CD14-positive monocyte (primary cell): ENCODE data around the gene TFR2. TPM values are rescaled to one million over a fixed set of nuclear protein-coding genes. Genes with fewer than 3 reads are reported as not detected.

Experiments
- DNase-seq, 3 donors: peaks; one replicate each; pipeline ENCODE4 v3.0.0-alpha.2; 2011 to 2022
- H2AFZ ChIP-seq: 2 replicates; pipeline ENCODE4 v1.6.0; 2012; ENCODE audit warnings: mild to moderate bottlenecking, low read depth, low read length, inconsistent platforms; ENCODE audit not compliant: insufficient read depth, poor library complexity, severe bottlenecking
- H3K27ac ChIP-seq, 2 donors: 1 replicate in 1 of 2; 2 replicates in 1 of 2; pipeline ENCODE4 v1.5.1; 2012 to 2013; ENCODE audit warnings: low read length in 2 of 2, control low read depth in 1 of 2, inconsistent platforms in 1 of 2, low read depth in 1 of 2, mild to moderate bottlenecking in 1 of 2
- H3K27me3 ChIP-seq, 2 donors: one replicate each; pipeline versions ENCODE4 v1.6.0 to v1.6.1; 2011 to 2013; ENCODE audit warnings: low read length in 2 of 2; ENCODE audit not compliant: control insufficient read depth in 2 of 2, insufficient read depth in 2 of 2
- H3K36me3 ChIP-seq, 2 donors: replicated peaks in 1 of 2; 1 replicate in 1 of 2; 2 replicates in 1 of 2; pipeline versions ENCODE4 v1.5.1 to v1.6.1; 2012 to 2013; ENCODE audit warnings: low read length in 2 of 2, control low read depth in 1 of 2, inconsistent platforms in 1 of 2, mild to moderate bottlenecking in 1 of 2; ENCODE audit not compliant: insufficient read depth in 2 of 2, control insufficient read depth in 1 of 2
- H3K4me1 ChIP-seq, 2 donors: 1 replicate in 1 of 2; 2 replicates in 1 of 2; pipeline versions ENCODE4 v1.5.1 to v1.6.1; 2012 to 2013; ENCODE audit warnings: low read length in 2 of 2, control low read depth in 1 of 2, inconsistent platforms in 1 of 2, mild to moderate bottlenecking in 1 of 2, moderate library complexity in 1 of 2; ENCODE audit not compliant: insufficient read depth in 2 of 2, control insufficient read depth in 1 of 2
- H3K4me2 ChIP-seq: replicated peaks from 2 replicates; pipeline ENCODE3; 2012; ENCODE audit warnings: low read length, moderate library complexity, mild to moderate bottlenecking; ENCODE audit not compliant: poor library complexity, severe bottlenecking; ENCODE audit errors: extremely low read depth
- H3K4me3 ChIP-seq, 3 experiments: fragments of 200-600 bp in 1 of 3; sonication (generic) in 1 of 3; replicated peaks in 1 of 3; 1 replicate in 2 of 3; 2 replicates in 1 of 3; pipeline ENCODE4 v1.5.1; 2011 to 2013; ENCODE audit warnings: low read length in 3 of 3, mild to moderate bottlenecking in 3 of 3, control low read depth in 2 of 3, low read depth in 2 of 3, inconsistent platforms in 1 of 3, moderate library complexity in 1 of 3
- H3K79me2 ChIP-seq: 2 replicates; pipeline ENCODE4 v1.6.0; 2012; ENCODE audit warnings: mild to moderate bottlenecking, control low read depth, inconsistent platforms, low read length, moderate library complexity; ENCODE audit not compliant: insufficient read depth
- H3K9ac ChIP-seq: 2 replicates; pipeline ENCODE4 v1.6.0; 2017; ENCODE audit warnings: low read length, mild to moderate bottlenecking; ENCODE audit not compliant: insufficient read depth, poor library complexity, severe bottlenecking
- H3K9me3 ChIP-seq, 2 donors: replicated peaks in 1 of 2; 1 replicate in 1 of 2; 2 replicates in 1 of 2; pipeline versions ENCODE4 v1.5.1 to v1.6.1; 2012 to 2013; ENCODE audit warnings: low read length in 2 of 2, control low read depth in 1 of 2; ENCODE audit not compliant: control insufficient read depth in 1 of 2, insufficient read depth in 1 of 2
- H4K20me1 ChIP-seq: 2 replicates; pipeline ENCODE4 v1.6.0; 2012; ENCODE audit warnings: mild to moderate bottlenecking, low read length, control low read depth, moderate library complexity; ENCODE audit not compliant: insufficient read depth
- H3K27ac Mint-ChIP-seq, 7 donors: one replicate each; pipeline ENCODE4 v1.8.0; 2020; ENCODE audit warnings: mild to moderate bottlenecking in 7 of 7, mixed read lengths in 7 of 7, moderate library complexity in 6 of 7, inconsistent platforms in 2 of 7
- H3K27me3 Mint-ChIP-seq, 3 donors: one replicate each; pipeline ENCODE4 v1.8.0; 2021 to 2022; ENCODE audit warnings: low read depth in 3 of 3, mild to moderate bottlenecking in 3 of 3, mixed read lengths in 3 of 3, moderate library complexity in 3 of 3, inconsistent platforms in 1 of 3
- H3K36me3 Mint-ChIP-seq, 2 donors: one replicate each; pipeline ENCODE4 v1.8.0; 2020; ENCODE audit warnings: mixed read lengths in 2 of 2, inconsistent platforms in 1 of 2, mild to moderate bottlenecking in 1 of 2
- H3K4me1 Mint-ChIP-seq: one replicate; pipeline ENCODE4 v1.8.0; 2020; ENCODE audit warnings: mild to moderate bottlenecking, mixed read lengths
- H3K4me3 Mint-ChIP-seq, 2 donors: one replicate each; pipeline ENCODE4 v1.8.0; 2020; ENCODE audit warnings: mild to moderate bottlenecking in 2 of 2, mixed read lengths in 2 of 2, moderate library complexity in 1 of 2
- H3K9me3 Mint-ChIP-seq, 7 donors: one replicate each; pipeline ENCODE4 v1.8.0; 2020 to 2022; ENCODE audit warnings: mixed read lengths in 7 of 7, mild to moderate bottlenecking in 6 of 7, moderate library complexity in 6 of 7, inconsistent platforms in 2 of 7
- CTCF ChIP-seq: fragments of 200-600 bp; IDR thresholded peaks from one replicate; pipeline ENCODE4 v1.8.0; 2022; ENCODE audit warnings: antibody characterized with exemption, mild to moderate bottlenecking
- WGBS: methylation state at CpG from one replicate; pipeline ENCODE4 v1.1.5; 2013; ENCODE audit warnings: missing lambda C conversion rate; ENCODE audit not compliant: insufficient coverage; 5-methylcytosine and 5-hydroxymethylcytosine counted together
- intact Hi-C, 2 donors: fragments of 100-400 bp; cut with micrococcal nuclease; formaldehyde crosslinking; loops; one replicate each; pipeline versions ENCODE4 v1.15.0 to v1.15.1; 2023
- polyA plus RNA-seq, 3 donors: library from polyadenylated mRNA; depleted of rRNA in 1 of 3; unstranded in 2 of 3; stranded (reverse) in 1 of 3; fragments of 300-500 nt in 2 of 3; fragments of >200 nt in 1 of 3; fragmentation: Illumina TruSeq in 2 of 3; gene quantifications; 1 replicate in 2 of 3; 2 replicates in 1 of 3; pipeline ENCODE4 v1.2.3, GENCODE V29; 2012 to 2021

The TFR2 gene
- polyA plus RNA-seq, 3 donors: 0.79 to 1.4 TPM; not detected in 1

DNA sequence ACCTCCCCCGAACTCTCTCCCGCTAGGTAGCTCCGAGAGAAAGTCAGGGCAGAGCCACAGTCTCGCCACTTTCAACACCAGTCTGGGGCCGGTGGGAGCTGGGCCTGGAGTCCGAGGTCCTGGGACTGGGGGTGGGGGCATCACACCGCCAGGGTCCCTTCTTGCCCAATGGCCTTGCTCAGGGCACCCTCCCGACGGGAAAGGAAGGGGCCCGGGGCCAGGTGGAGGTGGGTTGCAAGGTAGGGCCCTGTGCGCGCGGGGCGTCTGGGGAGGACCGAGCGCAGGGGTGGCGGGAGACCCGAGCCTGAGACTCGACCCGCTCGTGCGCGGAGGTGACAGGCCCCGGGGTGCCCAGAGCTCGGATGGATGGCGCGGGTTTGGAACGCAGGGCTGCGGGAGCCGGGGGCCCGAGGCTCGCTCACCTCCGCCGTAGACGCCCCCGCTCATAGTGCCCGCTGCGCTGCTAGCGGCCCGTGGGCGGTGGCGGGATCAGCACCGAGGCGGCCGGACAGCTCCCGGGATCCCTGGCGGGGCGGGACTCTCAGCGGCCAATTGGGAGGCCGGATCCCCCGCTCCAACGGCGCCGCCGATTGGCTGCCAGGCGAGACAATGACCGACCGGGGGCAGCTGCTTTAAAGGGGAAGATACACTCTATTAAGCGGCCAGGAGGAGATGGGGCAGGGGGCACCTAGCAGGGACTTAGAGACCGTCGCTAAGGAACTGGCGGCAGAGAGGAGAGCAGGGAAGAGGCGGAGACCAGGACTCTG is 14.7 kb upstream of the TFR2 start, which contains the start of gene ACTL6B:
Gene ACTL6B (minus strand): TSS at position 541 of the 767 bp plus-strand sequence. CDS start 94 bp downstream, at position 447.
- Histone ChIP-seq H3K4me3 (no peak within 1 kb of the TSS), H3K27ac (no peak within 1 kb of the TSS), H3K36me3 (no peaks in the 10 kb centered on the region), H3K79me2 (no peaks in the 10 kb centered on the region), H3K4me2 (no peak within 1 kb of the TSS), H3K27me3 (peaks cover 20 to 35% of the 10 kb centered on the region in 2 donors), H3K9me3 (peaks cover 5 to 6% of the 10 kb centered on the region in 2 donors), H4K20me1 (no peaks in the 10 kb centered on the region), H3K9ac (no peak within 1 kb of the TSS), H2AFZ (no peak within 1 kb of the TSS), H3K4me1 (no peaks in the 10 kb centered on the region)
- intact Hi-C loops: no loop called here
- H3K4me3 Mint-ChIP-seq: peak within 1 kb of the TSS in 1 of 2 donors; percentile 67
- H3K36me3 Mint-ChIP-seq: no peaks in the 10 kb centered on the region
- TF ChIP-seq CTCF: no peak
- H3K27ac Mint-ChIP-seq: no peak within 1 kb of the TSS
- DNase-seq: peak in 2 of 3 donors; percentile 35 to 45
- 12% methylated on average over 62 of the region's 63 CpGs for WGBS
- no peaks in the 10 kb centered on the region for H3K4me1 Mint-ChIP-seq
- H3K27me3 Mint-ChIP-seq: peaks cover 42 to 59% (median 55%) of the 10 kb centered on the region in 3 donors
- peaks cover 3 to 22% (median 12%) of the 10 kb centered on the region in 7 donors for H3K9me3 Mint-ChIP-seq

GRCh38 chr7:100654908-100655831 is 13.8 kb upstream of the TFR2 start:
- peaks cover 20 to 35% of the 10 kb centered on the region in 2 donors for H3K27me3 ChIP-seq
- no peaks in the 10 kb centered on the region for H3K4me1 ChIP-seq
- no peaks in the 10 kb centered on the region for H3K36me3 Mint-ChIP-seq
- H3K4me2 ChIP-seq: no peak overlapping the region
- no peaks in the 10 kb centered on the region for H3K79me2 ChIP-seq
- peak overlapping the region in 1 of 2 donors; percentile 43 for H3K4me3 Mint-ChIP-seq
- peaks cover 3 to 22% (median 12%) of the 10 kb centered on the region in 7 donors for H3K9me3 Mint-ChIP-seq
- no peak overlapping the region for H3K27ac ChIP-seq
- H3K27ac Mint-ChIP-seq: peak overlapping the region in 1 of 7 donors; percentile 10
- no peaks in the 10 kb centered on the region for H3K4me1 Mint-ChIP-seq
- no peaks in the 10 kb centered on the region for H4K20me1 ChIP-seq
- peaks cover 45 to 55% (median 50%) of the 10 kb centered on the region in 3 donors for H3K27me3 Mint-ChIP-seq
- WGBS: 61% methylated on average over 10 of the region's 25 CpGs
- no peak overlapping the region for H2AFZ ChIP-seq
- H3K9ac ChIP-seq: no peak overlapping the region
- TF ChIP-seq CTCF: no peak
- H3K36me3 ChIP-seq: no peaks in the 10 kb centered on the region
- no peak for DNase-seq
- H3K9me3 ChIP-seq: peaks cover 5 to 6% of the 10 kb centered on the region in 2 donors
- no peak overlapping the region for H3K4me3 ChIP-seq
- intact Hi-C loops: no loop called here
